ENCODE measurements around the gene AHRR.

DNA sequence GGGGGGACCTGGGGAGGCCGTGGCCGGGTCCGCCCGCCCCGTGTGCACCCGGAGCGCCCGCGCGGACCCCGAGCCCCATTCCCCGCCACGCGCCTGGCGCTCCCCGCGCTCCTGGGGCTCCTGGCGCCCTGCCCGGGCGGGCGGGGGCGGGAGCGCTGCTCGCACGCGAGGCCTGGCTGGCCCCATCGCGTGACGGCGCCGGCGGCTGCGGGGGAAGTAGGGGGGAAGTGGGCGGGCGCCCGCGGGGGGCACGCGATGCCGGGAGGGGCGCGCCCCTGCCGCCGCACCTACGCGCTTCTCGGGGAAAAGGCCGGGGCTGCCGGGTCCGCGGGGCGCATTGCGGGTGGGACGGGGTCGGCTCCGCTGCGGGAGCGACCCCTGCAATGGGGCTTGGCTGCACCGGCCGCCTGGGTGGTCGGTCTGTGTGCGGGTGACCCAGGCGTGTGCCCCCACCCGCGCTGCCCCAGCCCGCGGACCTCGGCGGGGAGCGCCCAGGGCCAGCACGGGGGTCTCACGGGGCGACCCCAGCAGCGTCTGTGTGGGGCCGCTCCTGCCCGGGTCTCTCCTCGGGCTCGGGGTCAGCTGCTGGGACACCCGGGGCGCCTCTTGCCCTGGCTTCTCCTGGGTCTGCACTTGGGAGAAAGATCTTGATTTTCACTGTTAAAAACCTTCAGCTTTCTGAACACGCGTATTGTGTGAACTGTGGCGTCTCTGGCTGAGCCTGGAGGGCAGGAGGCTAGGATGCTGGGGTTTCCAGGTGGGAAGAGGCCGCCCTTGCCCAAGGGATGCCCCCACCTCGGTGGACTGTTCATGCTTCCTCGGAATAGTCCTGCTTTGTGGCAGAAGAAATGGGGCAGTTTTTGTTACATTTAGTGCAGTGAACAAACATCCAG lies 52.4 kb downstream of the AHRR start:
- TF ChIP-seq CTCF (IDR thresholded peaks at IDR 0.05; ENCODE audit: low read length) (no peak), EZH2 (IDR thresholded peaks at IDR 0.05; ENCODE audit: borderline replicate concordance, low read length) (no peak)
